B cell (primary cell): Measurements from ENCODE around the gene SNCAIP. TPM values are rescaled to one million over a fixed set of nuclear protein-coding genes. Genes with fewer than 3 reads are reported as not detected.

ENCODE experiments used
- ATAC-seq: fragments of 200-7000 bp; cut with Tn5 transposase; one replicate; pipeline ENCODE4 v1.10.0; 2021; ENCODE audit warnings: low read depth, mild to moderate bottlenecking, moderate number of reproducible peaks, moderate library complexity
- CTCF ChIA-PET: fragments of 350-600 bp; sonication (Branson Sonifier 250); formaldehyde crosslinking; loops from one replicate; lab custom pipeline; 2021; ENCODE audit warnings: antibody characterized with exemption, inconsistent platforms; lab: Charles Lee
- POLR2A ChIA-PET: fragments of 350-600 bp; sonication (Branson Sonifier 250); formaldehyde crosslinking; loops from one replicate; lab custom pipeline; 2021; ENCODE audit warnings: antibody characterized with exemption; lab: Charles Lee
- DNase-seq: peaks from one replicate; pipeline ENCODE4 v3.0.0; 2013
- H2AFZ ChIP-seq: 2 replicates; pipeline ENCODE4 v1.6.1; 2012; ENCODE audit warnings: mild to moderate bottlenecking, low read depth, low read length; ENCODE audit not compliant: insufficient read depth, poor library complexity, severe bottlenecking
- H3K27ac ChIP-seq, 2 donors: 1 replicate in 1 of 2; 2 replicates in 1 of 2; pipeline ENCODE4 v1.5.1; 2012 to 2013; ENCODE audit warnings: low read length in 2 of 2, mild to moderate bottlenecking in 2 of 2, moderate library complexity in 1 of 2
- H3K27me3 ChIP-seq, 4 experiments: fragments of 200-600 bp in 1 of 4; sonication (generic) in 1 of 4; replicated peaks in 1 of 4; 1 replicate in 2 of 4; 2 replicates in 2 of 4; pipeline versions ENCODE4 v1.6.1 to v1.7.0; 2013 to 2016; ENCODE audit warnings: low read length in 3 of 4, mild to moderate bottlenecking in 2 of 4, mixed read lengths in 1 of 4, moderate library complexity in 1 of 4; ENCODE audit not compliant: insufficient read depth in 4 of 4, control insufficient read depth in 3 of 4; ENCODE audit errors: control extremely low read depth in 1 of 4
- H3K36me3 ChIP-seq, 2 experiments: replicated peaks in 1 of 2; 1 replicate in 1 of 2; 2 replicates in 1 of 2; pipeline versions ENCODE4 v1.6.1 to v1.7.1; 2013; ENCODE audit warnings: low read length in 1 of 2; ENCODE audit not compliant: insufficient read depth in 2 of 2, control insufficient read depth in 1 of 2; ENCODE audit errors: control extremely low read depth in 1 of 2, extremely low read depth in 1 of 2
- H3K4me1 ChIP-seq, 2 donors: fragments of 200-600 bp in 1 of 2; sonication (generic) in 1 of 2; 1 replicate in 1 of 2; 2 replicates in 1 of 2; pipeline versions ENCODE4 v1.5.1 to v1.6.1; 2013 to 2017; ENCODE audit warnings: low read length in 2 of 2; ENCODE audit not compliant: control insufficient read depth in 2 of 2, insufficient read depth in 2 of 2
- H3K4me2 ChIP-seq: replicated peaks from 2 replicates; pipeline ENCODE3; 2012; ENCODE audit warnings: mild to moderate bottlenecking, low read depth, low read length; ENCODE audit not compliant: poor library complexity, severe bottlenecking
- H3K4me3 ChIP-seq, 5 experiments: fragments of 200-600 bp in 1 of 5; sonication (generic) in 1 of 5; 1 replicate in 3 of 5; 2 replicates in 2 of 5; pipeline versions ENCODE4 v1.5.1 to v1.7.0; 2011 to 2016; ENCODE audit warnings: low read length in 4 of 5, mild to moderate bottlenecking in 4 of 5, low read depth in 2 of 5, control low read depth in 1 of 5, moderate library complexity in 1 of 5; ENCODE audit not compliant: insufficient read depth in 1 of 5; ENCODE audit errors: control extremely low read depth in 1 of 5, extremely low read depth in 1 of 5
- H3K79me2 ChIP-seq: fragments of 200-600 bp; sonication (generic); one replicate; pipeline ENCODE4 v1.6.0; 2016; ENCODE audit warnings: low read length; ENCODE audit not compliant: control insufficient read depth, insufficient read depth
- H3K9ac ChIP-seq: fragments of 200-600 bp; sonication (generic); 2 replicates; pipeline ENCODE4 v1.6.1; 2017; ENCODE audit warnings: mild to moderate bottlenecking, low read length, moderate library complexity
- H3K9me3 ChIP-seq, 3 donors: one replicate each; pipeline versions ENCODE4 v1.6.1 to v1.7.1; 2013; ENCODE audit warnings: low read length in 2 of 3; ENCODE audit not compliant: control insufficient read depth in 2 of 3, insufficient read depth in 1 of 3; ENCODE audit errors: control extremely low read depth in 1 of 3
- H4K20me1 ChIP-seq: 2 replicates; pipeline ENCODE4 v1.6.0; 2012; ENCODE audit warnings: mild to moderate bottlenecking, low read length; ENCODE audit not compliant: insufficient read depth, control insufficient read depth, poor library complexity, severe bottlenecking
- H3K27ac Mint-ChIP-seq: one replicate; pipeline ENCODE4 v1.8.0; 2021; ENCODE audit warnings: mixed read lengths
- H3K27me3 Mint-ChIP-seq: one replicate; pipeline ENCODE4 v1.8.0; 2021; ENCODE audit warnings: mixed read lengths
- H3K4me1 Mint-ChIP-seq: one replicate; pipeline ENCODE4 v1.8.0; 2021; ENCODE audit warnings: mixed read lengths
- H3K4me3 Mint-ChIP-seq: one replicate; pipeline ENCODE4 v1.8.0; 2021; ENCODE audit warnings: mixed read lengths
- H3K9me3 Mint-ChIP-seq: one replicate; pipeline ENCODE4 v1.8.0; 2022; ENCODE audit warnings: mixed read lengths; ENCODE audit not compliant: insufficient read depth
- EZH2 ChIP-seq: IDR thresholded peaks from 2 replicates; pipeline ENCODE4 v1.6.1; 2012; ENCODE audit warnings: borderline replicate concordance, low read depth, mild to moderate bottlenecking, moderate library complexity, low read length; ENCODE audit not compliant: insufficient read depth, poor library complexity, severe bottlenecking
- WGBS: methylation state at CpG from one replicate; pipeline ENCODE4 v1.1.5; 2013; ENCODE audit warnings: missing lambda C conversion rate; ENCODE audit not compliant: insufficient coverage; 5-methylcytosine and 5-hydroxymethylcytosine counted together
- intact Hi-C: fragments of 100-400 bp; cut with micrococcal nuclease; formaldehyde crosslinking; loops from one replicate; pipeline ENCODE4 v1.10.0; 2022
- polyA plus RNA-seq: library from polyadenylated mRNA; depleted of rRNA; stranded (reverse); fragments of >200 nt; gene quantifications from 2 replicates; pipeline ENCODE4 v1.2.3, GENCODE V29; 2012
- total RNA-seq, 2 donors: library from RNA; stranded (reverse); fragments of 120-200 nt in 1 of 2; gene quantifications; 1 replicate in 1 of 2; 2 replicates in 1 of 2; pipeline versions ENCODE4 v1.2.3 to v1.2.4, GENCODE V29; 2013 to 2022
- TF ChIP-seq, protein P1 (sequence below): fragments of 200-600 bp; IDR thresholded peaks from one replicate; pipeline ENCODE4 v1.8.0; 2022; ENCODE audit warnings: antibody characterized with exemption, mild to moderate bottlenecking

SNCAIP gene
- total and polyA plus RNA-seq, 2 donors (not counting 1 experiment from before 2014, with no cell fraction given), result not detected

DNA sequence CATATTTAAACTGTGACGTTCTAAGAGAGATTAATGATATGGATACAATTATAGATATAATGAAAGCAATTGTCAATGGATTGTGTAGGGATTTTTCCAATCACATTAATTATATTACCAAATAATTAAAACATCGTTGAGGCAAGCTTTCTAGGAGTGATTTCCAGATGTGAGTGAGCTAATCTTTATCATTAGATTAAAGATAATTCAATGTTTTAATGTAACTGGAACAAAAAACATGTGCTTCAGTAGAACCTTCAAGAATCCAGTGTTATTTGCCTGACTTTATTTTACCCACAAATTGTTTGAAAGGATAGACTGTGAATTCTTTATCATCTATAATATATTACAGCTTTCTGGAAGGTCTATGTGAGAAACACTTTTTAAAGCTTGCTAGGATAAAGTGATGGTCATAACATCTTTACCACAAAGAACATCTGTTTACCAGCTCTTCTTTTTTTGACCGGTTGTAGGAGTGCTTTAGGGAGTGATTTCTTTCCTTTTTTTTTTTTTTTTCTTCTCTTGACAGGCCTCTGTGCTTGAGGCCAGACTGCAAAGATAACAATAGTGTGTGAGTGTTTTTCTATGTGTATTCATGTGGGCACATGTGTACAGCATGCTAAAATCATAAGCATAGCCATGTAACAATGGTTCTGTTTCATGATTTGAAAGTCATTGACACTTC is 35.0 kb downstream of the SNCAIP start:
- WGBS, result no CpG with 5 or more reads among the region's 3 CpGs
- Histone ChIP-seq H4K20me1 (no peaks in the 10 kb centered on the region), H3K9ac (no peak overlapping the region), H3K4me1 (no peaks in the 10 kb centered on the region), H2AFZ (no peak overlapping the region), H3K36me3 (no peaks in the 10 kb centered on the region), H3K4me2 (no peak overlapping the region), H3K27ac (no peak overlapping the region), H3K79me2 (no peaks in the 10 kb centered on the region), H3K4me3 (no peak overlapping the region), H3K27me3 (no peaks in the 10 kb centered on the region), H3K9me3 (no peaks in the 10 kb centered on the region)
- Mint-ChIP-seq H3K9me3 (no peaks in the 10 kb centered on the region), H3K4me1 (no peaks in the 10 kb centered on the region), H3K27ac (no peak overlapping the region), H3K27me3 (peaks cover 4% of the 10 kb centered on the region), H3K4me3 (no peak overlapping the region)
- intact Hi-C loops, result no loop called here
- no peak for TF ChIP-seq EZH2
- TF ChIP-seq, protein P1, sequence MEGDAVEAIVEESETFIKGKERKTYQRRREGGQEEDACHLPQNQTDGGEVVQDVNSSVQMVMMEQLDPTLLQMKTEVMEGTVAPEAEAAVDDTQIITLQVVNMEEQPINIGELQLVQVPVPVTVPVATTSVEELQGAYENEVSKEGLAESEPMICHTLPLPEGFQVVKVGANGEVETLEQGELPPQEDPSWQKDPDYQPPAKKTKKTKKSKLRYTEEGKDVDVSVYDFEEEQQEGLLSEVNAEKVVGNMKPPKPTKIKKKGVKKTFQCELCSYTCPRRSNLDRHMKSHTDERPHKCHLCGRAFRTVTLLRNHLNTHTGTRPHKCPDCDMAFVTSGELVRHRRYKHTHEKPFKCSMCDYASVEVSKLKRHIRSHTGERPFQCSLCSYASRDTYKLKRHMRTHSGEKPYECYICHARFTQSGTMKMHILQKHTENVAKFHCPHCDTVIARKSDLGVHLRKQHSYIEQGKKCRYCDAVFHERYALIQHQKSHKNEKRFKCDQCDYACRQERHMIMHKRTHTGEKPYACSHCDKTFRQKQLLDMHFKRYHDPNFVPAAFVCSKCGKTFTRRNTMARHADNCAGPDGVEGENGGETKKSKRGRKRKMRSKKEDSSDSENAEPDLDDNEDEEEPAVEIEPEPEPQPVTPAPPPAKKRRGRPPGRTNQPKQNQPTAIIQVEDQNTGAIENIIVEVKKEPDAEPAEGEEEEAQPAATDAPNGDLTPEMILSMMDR, result no peak
- ChIA-PET POLR2A (no interaction called here), CTCF (no interaction called here)
- DNase-seq, result no peak
- ATAC-seq, result no peak

DNA sequence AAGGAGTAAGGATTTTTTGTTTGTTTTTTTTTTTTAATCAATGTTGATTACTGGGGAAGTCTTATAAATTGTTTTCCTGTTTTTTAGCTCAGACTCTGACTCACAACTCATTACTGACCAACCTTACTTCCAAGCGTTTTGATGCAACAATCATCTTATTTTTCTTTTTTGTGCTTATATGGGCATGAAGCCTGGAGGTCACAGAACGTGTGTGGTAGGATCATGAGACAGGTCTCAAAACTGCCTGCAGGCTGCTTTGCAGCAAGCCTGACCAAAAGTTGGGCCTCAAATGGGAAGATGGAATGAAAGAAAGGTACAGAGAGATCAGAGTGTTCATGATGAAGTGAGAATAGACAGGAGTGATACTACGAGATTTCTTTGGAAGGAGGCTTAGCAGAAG is 38.5 kb downstream of the SNCAIP start:
- H3K9ac ChIP-seq, result no peak overlapping the region
- peaks cover 4% of the 10 kb centered on the region for H3K27me3 Mint-ChIP-seq
- H3K4me2 ChIP-seq, result no peak overlapping the region
- no peaks in the 10 kb centered on the region for H3K9me3 ChIP-seq
- H4K20me1 ChIP-seq, result no peaks in the 10 kb centered on the region
- H3K4me1 ChIP-seq, result no peaks in the 10 kb centered on the region
- ATAC-seq (no peak), DNase-seq (no peak)
- H3K36me3 ChIP-seq, result no peaks in the 10 kb centered on the region
- WGBS, result 75% methylated on average over 2 of the region's 3 CpGs
- CTCF ChIA-PET, result no interaction called here
- H3K4me3 ChIP-seq, result no peak overlapping the region
- POLR2A ChIA-PET, result no interaction called here
- no peak overlapping the region for H3K4me3 Mint-ChIP-seq
- H2AFZ ChIP-seq, result no peak overlapping the region
- no peaks in the 10 kb centered on the region for H3K4me1 Mint-ChIP-seq
- H3K9me3 Mint-ChIP-seq, result no peaks in the 10 kb centered on the region
- H3K27ac Mint-ChIP-seq, result no peak overlapping the region
- TF ChIP-seq EZH2, result no peak
- TF ChIP-seq, protein P1, result no peak
- H3K27ac ChIP-seq, result no peak overlapping the region
- H3K27me3 ChIP-seq, result no peaks in the 10 kb centered on the region
- no peaks in the 10 kb centered on the region for H3K79me2 ChIP-seq
- intact Hi-C loops, result no loop called here
